Stimulated activated CD8-positive, alpha-beta memory T cell treated with anti-CD3 and anti-CD28 coated beads, Interleukin-7, amount 100 ng/mL, for 1 hour (primary cell): ENCODE results near the gene C1S.
"Not testable (repeated sequence)": the region's sequence is repeated elsewhere in the genome, so short reads cannot be mapped to it uniquely, and the experiment has no call there.

Experiments
- DNase-seq, 2 donors: peaks; one replicate each; pipeline ENCODE4 v3.0.0-alpha.2; 2020; ENCODE audit warnings: low read depth in 2 of 2

C1S gene

GRCh38 chr12:7102582-7102981 is 42.1 kb downstream of the C1S start:
- DNase-seq = no peak

- no peak for DNase-seq
Observed at GRCh38 chr12:7103837-7104584, 43.5 kb downstream of the C1S start.

- DNase-seq = no peak
Observed at GRCh38 chr12:7106082-7106481, 45.6 kb downstream of the C1S start.

- not testable (repeated sequence) for DNase-seq
Observed at GRCh38 chr12:7107181-7107580, 46.7 kb downstream of the C1S start.

- DNase-seq = no peak
Observed at GRCh38 chr12:7107636-7108002, 47.1 kb downstream of the C1S start.

GRCh38 chr12:7108003-7108795 is 47.7 kb downstream of the C1S start:
- DNase-seq = peak; percentile 40 to 52

GRCh38 chr12:7108796-7109571 is 48.5 kb downstream of the C1S start, which contains the start of gene C1RL:
Gene C1RL (minus strand): TSS chr12:7109214. CDS start chr12:7109180, 34 bp downstream.
- DNase-seq = peak; percentile 62 to 75

- no peak for DNase-seq
Observed at GRCh38 chr12:7109572-7109920, 49.0 kb downstream of the C1S start.

GRCh38 chr12:7110661-7111060 is 50.1 kb downstream of the C1S start:
- no peak for DNase-seq

GRCh38 chr12:7112041-7112440 is 51.5 kb downstream of the C1S start:
- no peak for DNase-seq

GRCh38 chr12:7113389-7113871 is 52.9 kb downstream of the C1S start:
- no peak for DNase-seq

- no peak for DNase-seq
Observed at GRCh38 chr12:7114008-7114407, 53.5 kb downstream of the C1S start.

- no peak for DNase-seq
Observed at GRCh38 chr12:7114851-7115250, 54.3 kb downstream of the C1S start.

GRCh38 chr12:7116196-7116595 is 55.7 kb downstream of the C1S start:
- DNase-seq = no peak

- no peak for DNase-seq
Observed at GRCh38 chr12:7116916-7117315, 56.4 kb downstream of the C1S start.

- no peak for DNase-seq
Observed at GRCh38 chr12:7117670-7118069, 57.2 kb downstream of the C1S start.

GRCh38 chr12:7118881-7119280 is 58.4 kb downstream of the C1S start:
- no peak for DNase-seq

GRCh38 chr12:7120166-7120565 is 59.6 kb downstream of the C1S start:
- DNase-seq = no peak
